ENCODE measurements around the gene ARID3C. TPM values are rescaled to one million over a fixed set of nuclear protein-coding genes. Genes with fewer than 3 reads are reported as not detected.

The ARID3C gene
- total and polyA plus RNA-seq, 10 of the 15 experiments (the other 5 are each of a cell fraction or from before 2014, with no cell fraction given) = not detected

GRCh38 chr9:34587271-34587670 lies 41.6 kb downstream of the ARID3C start (continued):
- no peak for TF ChIP-seq STAT3 (IDR thresholded peaks at IDR 0.05; ENCODE audit: low read depth, low read length)
- no peak for TF ChIP-seq IRF5 (IDR thresholded peaks at IDR 0.05; ENCODE audit: borderline replicate concordance)
- no peak for TF ChIP-seq NR2F1 (conservative IDR thresholded peaks at IDR 0.05)
- no peak for TF ChIP-seq E2F8 (IDR thresholded peaks at IDR 0.05; ENCODE audit: low read depth, partially characterized antibody)
- TF ChIP-seq MTA2 (IDR thresholded peaks at IDR 0.05; ENCODE audit: low read depth) = no peak
- TF ChIP-seq SPI1 (IDR thresholded peaks at IDR 0.05; ENCODE audit: borderline replicate concordance, insufficient read depth, low read depth, low read length) = no peak

- Histone ChIP-seq H2AFZ (ENCODE audit: control insufficient read depth, low read depth, low read length) (no peak overlapping the region), H3K9me3 (replicated peaks; ENCODE audit: control insufficient read depth, insufficient read depth, low read length) (no peaks in the 10 kb centered on the region), H4K20me1 (ENCODE audit: control insufficient read depth, insufficient read depth) (peaks cover 12% of the 10 kb centered on the region), H3K4me1 (ENCODE audit: control insufficient read depth, insufficient read depth, low read length) (no peaks in the 10 kb centered on the region), H3K36me3 (ENCODE audit: control insufficient read depth in 2 of 2, insufficient read depth in 2 of 2, low read length in 1 of 2) (no peaks in the 10 kb centered on the region), H3K9ac (ENCODE audit: control insufficient read depth, insufficient read depth, low read length) (no peak overlapping the region), H3K4me3 (no peak overlapping the region), H3K79me2 (ENCODE audit: control insufficient read depth, insufficient read depth, low read length) (no peaks in the 10 kb centered on the region), H3K27ac (ENCODE audit: control insufficient read depth, insufficient read depth) (no peak overlapping the region), H3K27me3 (replicated peaks in 1 of 2; ENCODE audit: control insufficient read depth in 2 of 2, insufficient read depth in 2 of 2, low read length in 1 of 2) (peaks cover 24 to 38% of the 10 kb centered on the region in 2 experiments), H3K4me2 (ENCODE audit: control insufficient read depth, insufficient read depth) (no peak overlapping the region)
- no TSS peak for BruUV-seq (replicated peaks)
- ChIA-PET RAD21 (ENCODE audit: unreplicated experiment) (no interaction called here), POLR2A (no interaction called here), CTCF (interaction anchor here (1.4 kb wide), 1 partner anchor 38 kb away, joined by 4 read pairs; no protein-coding TSS in a partner anchor), SMC1A (ENCODE audit: uncharacterized antibody, unreplicated experiment) (no interaction called here)
- WGBS (ENCODE audit: insufficient coverage, insufficient replicate concordance, low lambda C conversion rate, missing lambda C conversion rate) = 14% methylated on average over 11 of the region's 11 CpGs
- no peak for FAIRE-seq
- no peak for ATAC-seq
- DNase-seq (ENCODE audit: low read depth, low spot score) = no peak
- in situ Hi-C loops (cut with MboI) (no loop called here), intact Hi-C loops (cut with micrococcal nuclease; ENCODE audit: unreplicated experiment) (no loop called here)
- no peak for TF ChIP-seq BACH1 (IDR thresholded peaks at IDR 0.05; ENCODE audit: borderline replicate concordance)
- TF ChIP-seq HDAC2 (IDR thresholded peaks at IDR 0.05) = no peak
- no peak for TF ChIP-seq SPI1 (IDR thresholded peaks at IDR 0.05; ENCODE audit: borderline replicate concordance, insufficient read depth, low read depth, low read length)
- no peak for TF ChIP-seq TCF3 (IDR thresholded peaks at IDR 0.05; ENCODE audit: borderline replicate concordance, insufficient read depth, low read depth, low read length)
- TF ChIP-seq RAD51 (IDR thresholded peaks at IDR 0.05) = no peak
- no peak for TF ChIP-seq ZNF207 (IDR thresholded peaks at IDR 0.05; ENCODE audit: borderline replicate concordance)
- TF ChIP-seq CEBPB (IDR thresholded peaks at IDR 0.05; ENCODE audit: borderline replicate concordance in 1 of 2, low read depth in 2 of 2, low read length in 2 of 2) = no peak
- TF ChIP-seq PRDM15 (CRISPR knock-in tag; IDR thresholded peaks at IDR 0.05) = no peak
- TF ChIP-seq RELA (IDR thresholded peaks at IDR 0.05; ENCODE audit: borderline replicate concordance, partially characterized antibody) = no peak
These were observed 42.8 kb downstream of the ARID3C start for GRCh38 chr9:34585946-34586669.
